OCI-LY1 (cell line): Measurements from ENCODE around the gene OTOP3.

Source experiments
- CTCF ChIP-seq: fragments of 200-600 bp; sonication (generic), shearing (Covaris generic); IDR thresholded peaks from 2 replicates; pipeline ENCODE4 v1.5.1; 2017; ENCODE audit warnings: mild to moderate bottlenecking, antibody characterized with exemption, low read length, moderate library complexity, mixed read lengths
- EZH2 ChIP-seq: fragments of 200-600 bp; sonication (generic), shearing (Covaris generic); IDR thresholded peaks from 2 replicates; pipeline ENCODE4 v1.8.0; 2017; ENCODE audit warnings: borderline replicate concordance, mixed run types, mild to moderate bottlenecking, antibody characterized with exemption, low read length, moderate library complexity, mixed read lengths

GRCh38 chr17:74903034-74903433, 32.7 kb upstream of the OTOP3 start:
- TF ChIP-seq EZH2 (no peak), CTCF (no peak)
